Loucy (cell line): ENCODE data around the gene GOLGA6C.
"Not testable (repeated sequence)": the region's sequence is repeated elsewhere in the genome, so short reads cannot be mapped to it uniquely, and the experiment has no call there.

Source experiments
- H2AFZ ChIP-seq: fragments of 200-600 bp; sonication (generic); 2 replicates; pipeline ENCODE4 v1.6.0; 2016; ENCODE audit warnings: antibody characterized with exemption, mild to moderate bottlenecking, low read length, moderate library complexity
- H3F3A ChIP-seq: fragments of 200-600 bp; 2 replicates; pipeline ENCODE4 v1.6.0; 2016; ENCODE audit warnings: antibody characterized with exemption, low read depth, mild to moderate bottlenecking
- H3K27me3 ChIP-seq: fragments of 200-600 bp; sonication (generic); 2 replicates; pipeline ENCODE4 v1.6.1; 2014; ENCODE audit warnings: low read length, mild to moderate bottlenecking; ENCODE audit not compliant: insufficient read depth, poor library complexity, severe bottlenecking
- H3K36me3 ChIP-seq: fragments of 200-600 bp; sonication (generic); 2 replicates; pipeline ENCODE4 v1.6.1; 2016; ENCODE audit warnings: low read length; ENCODE audit not compliant: insufficient read depth
- H3K4me1 ChIP-seq: fragments of 200-600 bp; sonication (generic); 2 replicates; pipeline ENCODE4 v1.5.1; 2014; ENCODE audit warnings: low read length, mild to moderate bottlenecking; ENCODE audit not compliant: insufficient read depth, poor library complexity, severe bottlenecking
- H3K4me2 ChIP-seq: fragments of 200-600 bp; sonication (generic); 2 replicates; pipeline ENCODE4 v1.6.0; 2014; ENCODE audit warnings: antibody characterized with exemption, low read length, low read depth, mild to moderate bottlenecking; ENCODE audit not compliant: poor library complexity, severe bottlenecking
- H3K4me3 ChIP-seq: fragments of 200-600 bp; sonication (generic); 2 replicates; pipeline ENCODE4 v1.5.1; 2014; ENCODE audit warnings: low read length, mild to moderate bottlenecking, mixed read lengths; ENCODE audit not compliant: poor library complexity, severe bottlenecking
- H3K79me2 ChIP-seq: fragments of 200-600 bp; sonication (generic); 2 replicates; pipeline ENCODE4 v1.6.1; 2014; ENCODE audit warnings: low read length; ENCODE audit not compliant: insufficient read depth
- H3K9ac ChIP-seq: fragments of 200-600 bp; sonication (generic); 2 replicates; pipeline ENCODE4 v1.6.0; 2014; ENCODE audit warnings: mild to moderate bottlenecking, low read depth, low read length, moderate library complexity; ENCODE audit not compliant: poor library complexity, severe bottlenecking
- H3K9me2 ChIP-seq: fragments of 200-600 bp; sonication (generic); replicated peaks from 2 replicates; pipeline ENCODE4 v1.6.1; 2016; ENCODE audit warnings: low read depth, low read length, mixed read lengths
- H3K9me3 ChIP-seq: fragments of 200-600 bp; sonication (generic); 2 replicates; pipeline ENCODE4 v1.6.1; 2014; ENCODE audit warnings: mild to moderate bottlenecking, antibody characterized with exemption, low read length, low read depth; ENCODE audit not compliant: insufficient read depth
- H4K20me1 ChIP-seq: fragments of 200-600 bp; sonication (generic); 2 replicates; pipeline ENCODE4 v1.6.0; 2014; ENCODE audit warnings: antibody characterized with exemption, low read length, mild to moderate bottlenecking; ENCODE audit not compliant: insufficient read depth, poor library complexity, severe bottlenecking
- EZH2phosphoT487 ChIP-seq: fragments of 200-600 bp; IDR thresholded peaks from 2 replicates; pipeline ENCODE4 v1.6.1; 2018; ENCODE audit warnings: antibody characterized with exemption, mild to moderate bottlenecking, moderate library complexity, borderline replicate concordance
- TF ChIP-seq, protein P1 (sequence below): fragments of 200-600 bp; sonication (generic); conservative IDR thresholded peaks from 2 replicates; pipeline ENCODE4 v1.5.1; 2014; ENCODE audit warnings: mild to moderate bottlenecking, antibody characterized with exemption, low read length

Gene GOLGA6C, protein sequence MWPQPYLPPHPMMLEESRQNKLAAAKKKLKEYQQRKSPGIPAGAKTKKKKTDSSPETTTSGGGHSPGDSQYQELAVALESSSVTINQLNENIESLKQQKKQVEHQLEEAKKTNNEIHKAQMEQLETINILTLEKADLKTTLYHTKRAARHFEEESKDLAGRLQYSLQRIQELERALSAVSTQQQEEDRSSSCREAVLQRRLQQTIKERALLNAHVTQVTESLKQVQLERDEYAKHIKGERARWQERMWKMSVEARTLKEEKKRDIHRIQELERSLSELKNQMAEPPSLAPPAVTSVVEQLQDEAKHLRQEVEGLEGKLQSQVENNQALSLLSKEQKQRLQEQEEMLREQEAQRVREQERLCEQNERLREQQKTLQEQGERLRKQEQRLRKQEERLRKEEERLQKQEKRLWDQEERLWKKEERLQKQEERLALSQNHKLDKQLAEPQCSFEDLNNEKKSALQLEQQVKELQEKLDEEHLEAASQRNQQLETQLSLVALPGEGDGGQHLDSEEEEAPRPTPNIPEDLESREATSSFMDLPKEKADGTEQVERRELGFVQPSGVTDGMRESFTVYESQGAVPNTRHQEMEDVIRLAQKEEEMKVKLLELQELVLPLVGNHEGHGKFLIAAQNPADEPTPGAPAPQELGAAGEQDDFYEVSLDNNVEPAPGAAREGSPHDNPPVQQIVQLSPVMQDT

DNA sequence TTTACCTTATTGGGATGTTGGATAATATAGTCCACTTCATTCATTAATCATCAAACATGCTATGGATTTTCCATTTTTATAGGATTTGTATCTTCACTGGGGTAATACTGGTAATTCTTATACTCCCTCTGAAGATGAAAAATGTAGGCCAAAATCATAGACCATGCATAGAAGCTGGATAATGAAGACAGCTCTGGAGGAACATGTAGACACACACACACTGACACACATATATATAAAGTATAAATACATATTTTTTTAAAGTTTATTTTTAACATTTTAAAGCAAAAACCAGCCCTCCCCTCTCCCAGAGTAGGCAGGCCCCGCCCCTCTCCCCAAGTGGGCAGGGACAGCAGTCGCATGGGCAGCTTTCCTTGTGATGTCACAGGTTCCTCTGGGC, at the start of gene GOLGA6C:
Gene GOLGA6C (plus strand): TSS at position 301 of the 400 bp plus-strand sequence. CDS start 265 bp downstream, outside the sequence.
- H3K36me3 ChIP-seq, H3K9ac ChIP-seq, H3F3A ChIP-seq, H3K9me2 ChIP-seq, H3K79me2 ChIP-seq, H3K4me2 ChIP-seq, H3K4me3 ChIP-seq, H4K20me1 ChIP-seq, H3K27me3 ChIP-seq, H2AFZ ChIP-seq, H3K4me1 ChIP-seq, H3K9me3 ChIP-seq: not testable (repeated sequence)

DNA sequence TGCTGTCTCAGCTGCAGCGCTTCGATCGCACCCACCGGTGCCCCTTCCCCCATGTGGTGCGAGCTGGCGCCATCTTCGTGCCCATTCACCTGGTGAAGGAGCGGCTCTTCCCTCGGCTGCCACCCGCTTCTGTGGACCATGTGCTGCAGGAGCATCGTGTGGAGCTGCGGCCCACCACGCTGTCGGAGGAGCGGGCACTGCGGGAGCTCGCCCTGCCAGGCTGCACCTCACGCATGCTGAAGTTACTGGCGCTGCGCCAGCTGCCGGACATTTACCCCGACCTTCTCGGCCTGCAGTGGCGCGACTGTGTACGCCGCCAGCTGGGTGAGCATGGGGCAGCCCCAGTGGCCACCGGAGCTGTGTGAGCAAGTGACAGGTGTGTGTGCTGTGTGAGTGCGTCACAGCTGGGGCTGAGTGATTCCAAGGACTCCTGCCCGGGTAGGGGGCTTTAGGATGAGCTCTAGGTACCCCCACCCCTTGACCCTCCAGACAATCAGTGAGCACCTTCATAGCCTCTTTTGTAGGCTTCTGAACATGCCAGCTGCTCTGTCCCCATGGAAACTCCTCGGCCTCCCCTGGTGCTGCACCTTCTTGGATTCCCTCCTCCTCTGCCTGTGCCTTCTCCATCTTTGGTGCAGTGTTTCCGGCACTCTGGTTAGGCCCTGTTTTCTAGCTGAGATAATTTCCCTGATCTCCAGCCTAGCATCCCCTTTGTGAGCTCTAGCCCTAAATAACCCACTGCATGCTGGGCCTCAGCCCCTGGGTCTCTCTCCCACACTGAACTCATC, 49.4 kb upstream of the GOLGA6C start:
- TF ChIP-seq EZH2phosphoT487, result no peak
- TF ChIP-seq, protein P1, sequence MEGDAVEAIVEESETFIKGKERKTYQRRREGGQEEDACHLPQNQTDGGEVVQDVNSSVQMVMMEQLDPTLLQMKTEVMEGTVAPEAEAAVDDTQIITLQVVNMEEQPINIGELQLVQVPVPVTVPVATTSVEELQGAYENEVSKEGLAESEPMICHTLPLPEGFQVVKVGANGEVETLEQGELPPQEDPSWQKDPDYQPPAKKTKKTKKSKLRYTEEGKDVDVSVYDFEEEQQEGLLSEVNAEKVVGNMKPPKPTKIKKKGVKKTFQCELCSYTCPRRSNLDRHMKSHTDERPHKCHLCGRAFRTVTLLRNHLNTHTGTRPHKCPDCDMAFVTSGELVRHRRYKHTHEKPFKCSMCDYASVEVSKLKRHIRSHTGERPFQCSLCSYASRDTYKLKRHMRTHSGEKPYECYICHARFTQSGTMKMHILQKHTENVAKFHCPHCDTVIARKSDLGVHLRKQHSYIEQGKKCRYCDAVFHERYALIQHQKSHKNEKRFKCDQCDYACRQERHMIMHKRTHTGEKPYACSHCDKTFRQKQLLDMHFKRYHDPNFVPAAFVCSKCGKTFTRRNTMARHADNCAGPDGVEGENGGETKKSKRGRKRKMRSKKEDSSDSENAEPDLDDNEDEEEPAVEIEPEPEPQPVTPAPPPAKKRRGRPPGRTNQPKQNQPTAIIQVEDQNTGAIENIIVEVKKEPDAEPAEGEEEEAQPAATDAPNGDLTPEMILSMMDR, result no peak
- Histone ChIP-seq H4K20me1 (peaks cover 99% of the 10 kb centered on the region), H3K79me2 (peaks cover 100% of the 10 kb centered on the region), H2AFZ (no peak overlapping the region), H3K4me1 (peaks cover 54% of the 10 kb centered on the region), H3K9ac (peak overlapping the region; percentile 30), H3K4me2 (peak overlapping the region; percentile 79), H3K4me3 (peak overlapping the region; percentile 66), H3K9me2 (no peaks in the 10 kb centered on the region), H3K9me3 (no peaks in the 10 kb centered on the region), H3K36me3 (peaks cover 82% of the 10 kb centered on the region), H3F3A (no peaks in the 10 kb centered on the region), H3K27me3 (no peaks in the 10 kb centered on the region)

DNA sequence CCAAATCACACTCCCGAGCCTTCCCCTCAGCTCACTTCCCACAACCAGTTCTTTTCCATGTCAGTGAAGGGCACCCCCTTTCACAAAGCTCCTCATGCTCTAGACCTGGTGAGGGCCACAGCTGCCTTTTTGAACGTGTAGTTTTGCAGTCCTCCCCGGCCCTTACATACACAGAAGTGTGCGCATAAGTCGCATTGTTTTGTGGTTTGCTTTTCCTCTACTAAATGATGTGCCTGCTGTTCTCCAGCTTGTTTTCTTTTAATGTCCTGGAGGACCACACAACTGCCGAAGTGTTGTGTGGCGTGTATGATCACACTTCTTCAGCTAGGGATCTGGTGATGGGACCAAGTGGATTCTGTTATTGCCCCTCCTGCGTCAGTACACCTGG, 48.9 kb upstream of the GOLGA6C start:
- no peaks in the 10 kb centered on the region for H3F3A ChIP-seq
- peaks cover 98% of the 10 kb centered on the region for H4K20me1 ChIP-seq
- peak overlapping the region; percentile 30 for H3K9ac ChIP-seq
- TF ChIP-seq, protein P1, result no peak
- TF ChIP-seq EZH2phosphoT487, result no peak
- H3K79me2 ChIP-seq, result peaks cover 100% of the 10 kb centered on the region
- H3K4me3 ChIP-seq, result peak overlapping the region; percentile 66
- no peak overlapping the region for H2AFZ ChIP-seq
- H3K4me2 ChIP-seq, result peak overlapping the region; percentile 79
- no peaks in the 10 kb centered on the region for H3K27me3 ChIP-seq
- H3K9me3 ChIP-seq, result no peaks in the 10 kb centered on the region
- peaks cover 87% of the 10 kb centered on the region for H3K36me3 ChIP-seq
- peaks cover 49% of the 10 kb centered on the region for H3K4me1 ChIP-seq
- no peaks in the 10 kb centered on the region for H3K9me2 ChIP-seq
